Measurements from ENCODE around the gene RIC3.
A peak's percentile ranks its signal among the peaks of the same experiment; 100 is the strongest.

The RIC3 gene

GRCh38 chr11:8102965-8103364 is 65.9 kb downstream of the RIC3 start:
- no peak for DNase-seq (ENCODE audit: low read depth in 2 of 2)

GRCh38 chr11:8102296-8102915 is 66.4 kb downstream of the RIC3 start:
- DNase-seq (ENCODE audit: low read depth in 2 of 2), result no peak

GRCh38 chr11:8101421-8101820 is 67.4 kb downstream of the RIC3 start:
- DNase-seq (ENCODE audit: low read depth in 2 of 2), result no peak

- no peak for DNase-seq (ENCODE audit: low read depth in 2 of 2)
Measured at GRCh38 chr11:8100605-8101004, 68.2 kb downstream of the RIC3 start.

- no peak for DNase-seq (ENCODE audit: low read depth in 2 of 2)
Measured at GRCh38 chr11:8100158-8100557, 68.7 kb downstream of the RIC3 start.

GRCh38 chr11:8099291-8099899 is 69.4 kb downstream of the RIC3 start:
- DNase-seq (ENCODE audit: low read depth in 2 of 2), result peak; percentile 20 to 64

- no peak for DNase-seq (ENCODE audit: low read depth in 2 of 2)
Measured at GRCh38 chr11:8098879-8099278, 69.9 kb downstream of the RIC3 start.

- DNase-seq (ENCODE audit: low read depth in 2 of 2), result no peak
Measured at GRCh38 chr11:8098361-8098760, 70.5 kb downstream of the RIC3 start.

- no peak for DNase-seq (ENCODE audit: low read depth in 2 of 2)
Measured at GRCh38 chr11:8097926-8098325, 70.9 kb downstream of the RIC3 start.

- no peak for DNase-seq (ENCODE audit: low read depth in 2 of 2)
Measured at GRCh38 chr11:8097468-8097867, 71.4 kb downstream of the RIC3 start.

- no peak for DNase-seq (ENCODE audit: low read depth in 2 of 2)
Measured at GRCh38 chr11:8097062-8097461, 71.8 kb downstream of the RIC3 start.

- no peak for DNase-seq (ENCODE audit: low read depth in 2 of 2)
Measured at GRCh38 chr11:8096575-8096974, 72.2 kb downstream of the RIC3 start.

- no peak for DNase-seq (ENCODE audit: low read depth in 2 of 2)
Measured at GRCh38 chr11:8095806-8096522, 72.9 kb downstream of the RIC3 start.

GRCh38 chr11:8095371-8095770 is 73.5 kb downstream of the RIC3 start:
- DNase-seq (ENCODE audit: low read depth in 2 of 2), result no peak

GRCh38 chr11:8094656-8095055 is 74.2 kb downstream of the RIC3 start:
- no peak for DNase-seq (ENCODE audit: low read depth in 2 of 2)

- DNase-seq (ENCODE audit: low read depth in 2 of 2), result no peak
Measured at GRCh38 chr11:8093931-8094575, 74.8 kb downstream of the RIC3 start.

- peak in 1 of 2 donors; percentile 13 for DNase-seq (ENCODE audit: low read depth in 2 of 2)
Measured at GRCh38 chr11:8092587-8093424, 76.0 kb downstream of the RIC3 start.

GRCh38 chr11:8091721-8092120 is 77.1 kb downstream of the RIC3 start:
- no peak for DNase-seq (ENCODE audit: low read depth in 2 of 2)

- DNase-seq (ENCODE audit: low read depth in 2 of 2), result no peak
Measured at GRCh38 chr11:8090756-8091155, 78.1 kb downstream of the RIC3 start.

GRCh38 chr11:8089791-8090510 is 78.9 kb downstream of the RIC3 start:
- no peak for DNase-seq (ENCODE audit: low read depth in 2 of 2)

- no peak for DNase-seq (ENCODE audit: low read depth in 2 of 2)
Measured at GRCh38 chr11:8087756-8088155, 81.1 kb downstream of the RIC3 start.
